NCI-H146 treated with DMSO at 0.1 percent for 48 hours (cell line): ENCODE results near the gene NR3C2.

Experiments
- DNase-seq: peaks from one replicate; lab custom pipeline; 2025; ENCODE audit not compliant: unreplicated experiment; lab: John Stamatoyannopoulos, UW

NR3C2 gene

DNA sequence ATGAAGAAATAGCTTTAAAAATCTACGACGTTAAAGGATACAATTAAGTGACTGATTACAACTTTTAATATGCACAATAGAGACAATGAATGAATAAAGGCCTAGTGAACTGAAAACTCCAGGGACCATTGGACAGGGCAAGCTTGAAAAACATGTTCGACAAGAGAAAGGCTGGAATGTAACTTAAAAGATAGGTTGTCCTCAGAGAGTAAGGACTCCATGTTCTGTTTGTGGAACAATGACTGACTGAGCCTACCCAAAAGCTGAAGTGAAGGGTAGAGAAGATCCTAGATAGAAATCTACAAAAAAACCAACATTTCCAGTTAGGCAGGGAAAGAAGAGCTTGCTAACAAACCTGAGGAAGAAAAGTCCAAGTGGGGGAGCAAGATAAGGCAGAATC is 173.4 kb downstream of the NR3C2 start:
- DNase-seq = no peak

DNA sequence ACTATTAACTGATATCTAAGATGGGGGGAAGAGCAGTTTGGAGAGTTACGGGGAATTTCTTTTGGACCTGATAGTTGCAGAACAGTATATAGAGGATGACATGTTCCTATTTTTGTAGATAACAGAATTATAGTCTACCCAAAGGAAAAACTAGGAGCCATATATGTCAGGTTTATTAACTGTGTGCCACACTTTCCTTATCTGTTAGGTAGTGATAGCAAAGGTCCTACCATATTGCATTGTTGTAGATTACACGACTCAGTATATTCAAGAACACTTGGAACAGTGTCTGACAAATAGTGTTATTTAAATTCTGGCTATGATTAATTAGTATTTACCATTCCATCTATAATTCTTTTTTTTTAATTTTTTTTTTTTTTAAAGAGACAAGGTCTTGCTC is 175.3 kb downstream of the NR3C2 start:
- no peak for DNase-seq

DNA sequence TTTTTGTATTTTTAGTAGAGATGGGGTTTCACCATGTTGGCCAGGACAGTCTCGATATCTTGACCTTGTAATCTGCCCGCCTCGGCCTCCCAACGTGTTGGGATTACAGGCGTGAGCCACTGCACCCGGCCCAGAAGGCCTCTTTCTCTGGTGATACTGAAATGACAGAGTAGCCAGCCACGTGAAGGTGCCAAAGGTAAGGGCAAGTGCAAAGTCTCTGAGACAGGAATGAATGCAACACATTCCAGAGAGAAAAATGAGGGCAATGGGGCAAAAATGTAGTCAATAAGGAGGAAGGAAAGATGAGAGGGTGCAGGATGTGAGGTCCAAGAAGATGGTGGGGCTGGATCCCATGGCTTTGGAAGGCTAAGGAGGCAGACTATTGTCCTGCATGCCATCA is 176.0 kb downstream of the NR3C2 start:
- DNase-seq = no peak

- DNase-seq = no peak
These were observed 176.6 kb downstream of the NR3C2 start for GRCh38 chr4:148265627-148266026.

DNA sequence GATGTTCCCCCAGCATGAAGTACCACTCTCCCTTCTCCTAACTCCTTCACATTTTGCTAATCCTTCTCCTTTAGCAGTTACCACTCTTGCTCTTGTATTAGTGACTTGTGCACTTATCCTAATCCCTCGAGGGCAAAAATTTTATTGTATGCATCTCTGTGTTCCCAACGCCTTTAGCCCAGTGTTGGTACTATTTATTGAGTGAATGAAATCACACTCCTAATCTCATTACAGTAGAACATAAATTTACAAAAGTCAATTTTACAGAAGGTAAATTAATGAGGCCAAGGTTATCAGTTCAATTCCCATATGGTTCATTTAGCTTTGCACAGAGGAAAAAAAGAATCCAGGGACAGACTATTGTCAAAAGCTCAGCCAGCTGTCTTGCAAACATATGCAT is 178.4 kb downstream of the NR3C2 start:
- DNase-seq = no peak

GRCh38 chr4:148263127-148263526 is 179.1 kb downstream of the NR3C2 start:
- DNase-seq = no peak

- DNase-seq = no peak
These were observed 180.4 kb downstream of the NR3C2 start for GRCh38 chr4:148261848-148262247.

GRCh38 chr4:148259841-148260240 is 182.4 kb downstream of the NR3C2 start:
- no peak for DNase-seq

GRCh38 chr4:148258535-148258934 is 183.7 kb downstream of the NR3C2 start:
- no peak for DNase-seq

DNA sequence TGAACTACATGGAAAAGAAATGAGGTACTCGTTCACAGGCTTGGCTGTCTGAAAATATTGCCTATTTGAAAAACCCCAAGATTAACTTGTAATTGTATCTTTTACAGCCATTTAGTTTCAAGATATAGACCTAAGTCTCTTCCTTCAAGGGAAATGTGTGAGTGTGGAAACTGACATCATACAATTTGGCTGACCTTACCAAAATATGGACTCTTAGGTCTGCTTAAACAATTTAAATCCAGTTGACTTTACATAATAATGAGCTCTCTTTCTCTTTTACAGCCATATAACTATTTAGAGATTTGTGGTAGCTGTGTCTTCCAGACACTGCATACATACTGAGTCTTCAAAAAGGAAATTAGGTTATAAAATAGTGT is 186.9 kb downstream of the NR3C2 start:
- no peak for DNase-seq

GRCh38 chr4:148254621-148255343 is 187.4 kb downstream of the NR3C2 start:
- DNase-seq = no peak

- DNase-seq = no peak
These were observed 188.4 kb downstream of the NR3C2 start for GRCh38 chr4:148253768-148254167.

- DNase-seq = no peak
These were observed 193.4 kb downstream of the NR3C2 start for GRCh38 chr4:148248824-148249223.

DNA sequence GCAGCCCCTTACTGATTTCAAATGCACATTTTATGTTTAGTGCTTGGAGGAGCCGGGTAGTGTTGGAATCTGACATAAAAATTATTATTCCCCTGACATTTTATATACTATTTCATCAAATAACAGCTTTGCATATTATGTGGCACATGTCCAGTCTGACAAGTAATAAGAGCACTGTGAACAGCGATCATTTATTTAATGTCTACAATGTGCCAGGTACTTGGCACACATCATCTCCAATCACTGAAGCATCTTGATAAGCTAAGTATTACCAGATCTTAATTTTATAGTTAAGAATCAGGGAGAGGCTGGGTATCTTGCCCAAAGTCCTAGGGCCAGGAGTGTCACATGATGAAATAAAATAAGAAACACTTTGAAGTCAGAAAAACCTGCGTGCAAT is 197.2 kb downstream of the NR3C2 start:
- no peak for DNase-seq

- no peak for DNase-seq
These were observed 198.4 kb downstream of the NR3C2 start for GRCh38 chr4:148243837-148244236.

- DNase-seq = no peak
These were observed 202.0 kb downstream of the NR3C2 start for GRCh38 chr4:148240241-148240640.

DNA sequence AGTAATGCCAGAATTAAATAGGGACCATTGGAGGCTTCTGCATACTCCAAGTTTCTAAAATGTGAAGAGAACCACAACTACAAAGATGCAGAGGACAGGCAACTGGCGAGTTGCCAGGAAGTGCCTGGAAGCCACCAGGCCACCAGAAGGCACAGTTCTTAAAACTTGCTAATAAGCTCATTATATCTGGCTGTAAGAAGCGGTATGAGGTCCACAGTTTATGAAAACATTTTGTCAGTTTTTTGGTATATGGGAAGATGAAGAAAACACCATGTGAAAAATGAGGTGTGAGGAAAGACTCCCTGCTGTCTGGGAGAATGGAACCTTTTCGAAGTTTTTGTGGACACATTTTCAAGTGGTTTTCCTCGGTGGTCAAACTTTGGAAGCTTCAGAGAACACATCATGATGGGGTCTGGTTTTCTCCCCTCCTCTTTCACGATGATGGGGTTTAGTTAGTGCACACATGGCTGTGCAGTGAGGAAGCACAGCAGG is 202.7 kb downstream of the NR3C2 start:
- no peak for DNase-seq

- no peak for DNase-seq
These were observed 203.3 kb downstream of the NR3C2 start for GRCh38 chr4:148238811-148239493.

- DNase-seq = no peak
These were observed 204.1 kb downstream of the NR3C2 start for GRCh38 chr4:148238086-148238485.

- no peak for DNase-seq
These were observed 206.4 kb downstream of the NR3C2 start for GRCh38 chr4:148235809-148236208.

DNA sequence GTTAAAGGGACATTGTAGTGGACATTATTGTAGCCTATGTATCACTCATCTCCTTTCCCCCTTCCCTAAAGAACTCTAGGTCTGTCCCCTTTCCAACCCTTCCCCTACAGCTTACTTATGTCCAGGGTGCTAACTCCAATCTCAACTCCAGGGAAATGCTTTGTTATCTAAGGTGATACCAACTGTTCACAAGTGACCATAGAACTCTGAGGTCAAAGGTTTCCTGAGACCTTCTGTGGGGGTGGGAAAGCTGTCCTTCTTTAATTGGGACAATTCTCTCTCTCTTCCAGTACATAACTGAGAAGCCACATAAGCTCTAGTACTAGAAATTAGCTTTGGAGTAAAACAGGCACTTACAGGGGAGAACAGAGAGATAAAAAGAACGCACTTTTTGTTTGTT is 212.4 kb downstream of the NR3C2 start:
- no peak for DNase-seq

DNA sequence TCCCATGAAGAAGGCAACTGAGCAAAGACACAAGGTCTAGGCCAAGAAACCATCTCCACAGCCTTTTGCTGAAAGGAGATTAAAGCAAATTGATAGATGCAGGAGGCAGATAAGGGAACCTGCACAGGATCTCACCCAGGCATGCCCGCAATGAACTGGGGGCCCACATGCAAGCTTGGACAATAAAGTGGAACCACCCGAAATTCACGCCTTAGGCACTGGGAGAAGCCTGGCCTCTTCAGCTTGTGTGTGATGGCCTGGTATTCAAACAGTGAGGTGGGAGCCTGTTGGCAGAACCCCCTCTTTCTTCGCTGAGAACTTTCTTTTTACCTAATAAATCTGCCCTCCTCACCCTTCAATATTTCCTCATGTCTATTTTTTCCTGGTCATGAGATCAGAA is 213.2 kb downstream of the NR3C2 start:
- no peak for DNase-seq

- no peak for DNase-seq
These were observed 215.1 kb downstream of the NR3C2 start for GRCh38 chr4:148227147-148227546.
